RPMI7951 (cell line): ENCODE measurements around the gene PLCXD3. TPM values are rescaled to one million over a fixed set of nuclear protein-coding genes. Genes with fewer than 3 reads are reported as not detected.

Source experiments
- DNase-seq: peaks from one replicate; pipeline ENCODE4 v3.0.0-alpha.2; 2012; ENCODE audit warnings: low read depth
- total RNA-seq: library from RNA; depleted of rRNA; stranded (reverse); fragments of >200 nt; shearing (Covaris generic); gene quantifications from 2 replicates; pipeline ENCODE4 v1.2.3, GENCODE V29; 2014

The PLCXD3 gene
- total RNA-seq, 1 experiment from 2014 or later, result 0.36 TPM

GRCh38 chr5:41415242-41415641 is 95.2 kb downstream of the PLCXD3 start:
- no peak for DNase-seq

- DNase-seq, result peak; percentile 88
Observed at GRCh38 chr5:41414598-41414997, 95.8 kb downstream of the PLCXD3 start.

- no peak for DNase-seq
Observed at GRCh38 chr5:41413074-41413473, 97.3 kb downstream of the PLCXD3 start.

- DNase-seq, result no peak
Observed at GRCh38 chr5:41412496-41412895, 97.9 kb downstream of the PLCXD3 start.

- no peak for DNase-seq
Observed at GRCh38 chr5:41410737-41411136, 99.7 kb downstream of the PLCXD3 start.

GRCh38 chr5:41410307-41410706 is 100.1 kb downstream of the PLCXD3 start:
- DNase-seq, result peak; percentile 21

GRCh38 chr5:41408676-41409443 is 101.5 kb downstream of the PLCXD3 start:
- peak; percentile 50 for DNase-seq

GRCh38 chr5:41406936-41407335 is 103.5 kb downstream of the PLCXD3 start:
- no peak for DNase-seq

- DNase-seq, result no peak
Observed at GRCh38 chr5:41406424-41406823, 104.0 kb downstream of the PLCXD3 start.

- DNase-seq, result no peak
Observed at GRCh38 chr5:41404757-41405156, 105.6 kb downstream of the PLCXD3 start.

GRCh38 chr5:41403846-41404245 is 106.6 kb downstream of the PLCXD3 start:
- no peak for DNase-seq

GRCh38 chr5:41402845-41403244 is 107.6 kb downstream of the PLCXD3 start:
- no peak for DNase-seq

GRCh38 chr5:41399839-41400238 is 110.6 kb downstream of the PLCXD3 start:
- no peak for DNase-seq

GRCh38 chr5:41392016-41392415 is 118.4 kb downstream of the PLCXD3 start:
- DNase-seq, result no peak

- no peak for DNase-seq
Observed at GRCh38 chr5:41374631-41375030, 135.8 kb downstream of the PLCXD3 start.

GRCh38 chr5:41373230-41373629 is 137.2 kb downstream of the PLCXD3 start:
- no peak for DNase-seq

GRCh38 chr5:41371738-41372137 is 138.7 kb downstream of the PLCXD3 start:
- peak; percentile 77 for DNase-seq

GRCh38 chr5:41370482-41370881 is 139.9 kb downstream of the PLCXD3 start:
- DNase-seq, result peak; percentile 8

GRCh38 chr5:41369799-41370198 is 140.6 kb downstream of the PLCXD3 start:
- no peak for DNase-seq

GRCh38 chr5:41368158-41368557 is 142.2 kb downstream of the PLCXD3 start:
- DNase-seq, result no peak

GRCh38 chr5:41365369-41365768 is 145.0 kb downstream of the PLCXD3 start:
- DNase-seq, result no peak

- no peak for DNase-seq
Observed at GRCh38 chr5:41364346-41364745, 146.1 kb downstream of the PLCXD3 start.

GRCh38 chr5:41363343-41363986 is 146.9 kb downstream of the PLCXD3 start:
- DNase-seq, result no peak
